OCI-LY3 (cell line): Measurements from ENCODE around the gene NPVF.

Experiments used
- H2AFZ ChIP-seq: fragments of 200-600, 300-600 bp; shearing (Covaris generic); 2 replicates; pipeline ENCODE4 v1.6.0; 2014; ENCODE audit warnings: antibody characterized with exemption, low read depth, low read length
- H3K27ac ChIP-seq: fragments of 200-600, 300-600 bp; sonication (generic); 2 replicates; pipeline ENCODE4 v1.5.1; 2014; ENCODE audit warnings: mild to moderate bottlenecking, low read length, moderate library complexity, mixed read lengths
- H3K27me3 ChIP-seq: fragments of 200-600, 300-600 bp; sonication (generic); 2 replicates; pipeline ENCODE4 v1.6.1; 2014; ENCODE audit warnings: low read depth, low read length, mixed read lengths
- H3K36me3 ChIP-seq: fragments of 200-600, 300-600 bp; sonication (generic); replicated peaks from 2 replicates; pipeline ENCODE3; 2014; ENCODE audit warnings: low read depth, low read length, mixed read lengths
- H3K4me1 ChIP-seq: fragments of 300-600, 200-600 bp; sonication (generic); 2 replicates; pipeline ENCODE4 v1.6.1; 2014; ENCODE audit warnings: low read length, mixed read lengths
- H3K4me2 ChIP-seq: fragments of 200-600, 300-600 bp; sonication (generic); 2 replicates; pipeline ENCODE4 v1.6.1; 2014; ENCODE audit warnings: low read length, mixed read lengths
- H3K4me3 ChIP-seq: fragments of 300-600, 200-600 bp; sonication (generic); 2 replicates; pipeline ENCODE4 v1.5.1; 2014; ENCODE audit warnings: antibody characterized with exemption, mild to moderate bottlenecking, low read length, moderate library complexity
- H3K79me2 ChIP-seq: fragments of 300-600, 200-600 bp; shearing (Covaris generic); 2 replicates; pipeline ENCODE4 v1.6.1; 2014; ENCODE audit warnings: mild to moderate bottlenecking, low read length, mixed read lengths
- H3K9ac ChIP-seq: fragments of 300-600, 200-600 bp; shearing (Covaris generic); 2 replicates; pipeline ENCODE4 v1.6.0; 2014; ENCODE audit warnings: mild to moderate bottlenecking, low read length, moderate library complexity
- H3K9me3 ChIP-seq: fragments of 200-600, 300-600 bp; shearing (Covaris generic); 2 replicates; pipeline ENCODE4 v1.6.1; 2014; ENCODE audit warnings: low read length, mixed read lengths; ENCODE audit not compliant: insufficient read depth
- H4K20me1 ChIP-seq: fragments of 200-600, 300-600 bp; sonication (generic); 2 replicates; pipeline ENCODE4 v1.6.1; 2016; ENCODE audit warnings: low read length, mixed read lengths; ENCODE audit not compliant: insufficient read depth
- CTCF ChIP-seq: fragments of 200-600, 300-600 bp; sonication (generic); IDR thresholded peaks from 2 replicates; pipeline ENCODE4 v1.5.1; 2014; ENCODE audit warnings: antibody characterized with exemption, low read length, low read depth
- EZH2phosphoT487 ChIP-seq: fragments of 200-600 bp; shearing (Covaris generic); IDR thresholded peaks from 2 replicates; pipeline ENCODE4 v1.6.1; 2018; ENCODE audit warnings: antibody characterized with exemption, mixed run types, low read depth

NPVF gene

GRCh38 chr7:25179325-25179724 is 49.0 kb downstream of the NPVF start:
- H3K4me3 ChIP-seq, result peak overlapping the region; percentile 81
- H3K9me3 ChIP-seq, result no peaks in the 10 kb centered on the region
- no peaks in the 10 kb centered on the region for H3K79me2 ChIP-seq
- no peaks in the 10 kb centered on the region for H3K27me3 ChIP-seq
- H4K20me1 ChIP-seq, result no peaks in the 10 kb centered on the region
- no peak for TF ChIP-seq CTCF
- TF ChIP-seq EZH2phosphoT487, result no peak
- H3K4me2 ChIP-seq, result peak overlapping the region; percentile 72
- peak overlapping the region; percentile 59 for H3K27ac ChIP-seq
- peak overlapping the region; percentile 78 for H3K9ac ChIP-seq
- H3K36me3 ChIP-seq, result no peaks in the 10 kb centered on the region
- H2AFZ ChIP-seq, result 0 out of 2 replicates have a peak overlapping the region, but pooled peaks have one; percentile 28
- H3K4me1 ChIP-seq, result peaks cover 17% of the 10 kb centered on the region; the same call in 1 of the 2 replicates
